Esophagus muscularis mucosa (tissue), 3 donors: ENCODE results near the gene ATL2.

Experiments
- CTCF ChIP-seq, 3 experiments: fragments of 200-600 bp in 2 of 3; fragments of 450-650 bp in 1 of 3; sonication (generic) in 2 of 3; IDR thresholded peaks; one replicate each; pipeline ENCODE4 v1.5.1; 2017 to 2019; ENCODE audit warnings: antibody characterized with exemption in 3 of 3, mild to moderate bottlenecking in 2 of 3, moderate library complexity in 1 of 3
- POLR2A ChIP-seq: fragments of 450-650 bp; IDR thresholded peaks from one replicate; pipeline ENCODE4 v1.6.1; 2017; ENCODE audit warnings: antibody characterized with exemption, moderate library complexity, mild to moderate bottlenecking, low read depth

- no peak for TF ChIP-seq POLR2A
- no peak for TF ChIP-seq CTCF (IDR thresholded peaks at IDR 0.05)
Observed at GRCh38 chr2:38284971-38285370, 92.1 kb downstream of the ATL2 start.
